ENCODE results near the gene MACROH2A2. TPM values are rescaled to one million over a fixed set of nuclear protein-coding genes. Genes with fewer than 3 reads are reported as not detected.

The MACROH2A2 gene
- total and polyA plus RNA-seq, 7 experiments from 2014 or later: 3.1 to 6.0 (median 4.2) TPM

- peaks cover 42 to 72% (median 50%) of the 10 kb centered on the region in 5 donors for H3K27me3 Mint-ChIP-seq
- DNase-seq (peak in 1 of 9 donors; percentile 36), ATAC-seq (no peak)
- H3K4me1 Mint-ChIP-seq: peaks cover 5 to 18% (median 14%) of the 10 kb centered on the region in 7 donors
- peaks cover 0 to 3% of the 10 kb centered on the region in 2 donors for H3K4me1 ChIP-seq (ENCODE audit: control insufficient read depth in 2 of 2, insufficient read depth in 2 of 2, low read length in 2 of 2)
- peak overlapping the region in 8 of 10 donors; percentile 14 to 87 (median 76) for H3K4me3 Mint-ChIP-seq
- POLR2A ChIA-PET: no interaction called here
- intact Hi-C loops (cut with micrococcal nuclease): no loop called here
- H3K27ac ChIP-seq (ENCODE audit: low read depth, low read length): no peak overlapping the region
- no peaks in the 10 kb centered on the region for H3K36me3 Mint-ChIP-seq
- no peak overlapping the region for H3K27ac Mint-ChIP-seq
- no peaks in the 10 kb centered on the region for H3K36me3 ChIP-seq (ENCODE audit: control insufficient read depth in 2 of 3, insufficient read depth in 3 of 3, low read length in 3 of 3)
- H3K27me3 ChIP-seq (ENCODE audit: control insufficient read depth in 2 of 2, insufficient read depth in 2 of 2, low read length in 2 of 2): peaks cover 0 to 11% of the 10 kb centered on the region in 2 donors
- H3K9me3 ChIP-seq (ENCODE audit: control insufficient read depth in 2 of 3, low read length in 3 of 3): no peaks in the 10 kb centered on the region
- CTCF ChIA-PET: no interaction called here
- H3K9me3 Mint-ChIP-seq: no peaks in the 10 kb centered on the region
- H3K4me3 ChIP-seq (ENCODE audit: low read length): peak overlapping the region; percentile 26
These were observed 683 bp downstream of the MACROH2A2 start for GRCh38 chr10:70053218-70053840.

- peaks cover 42 to 67% (median 50%) of the 10 kb centered on the region in 5 donors for H3K27me3 Mint-ChIP-seq
- DNase-seq (no peak), ATAC-seq (no peak)
- H3K9me3 ChIP-seq (ENCODE audit: control insufficient read depth in 2 of 3, low read length in 3 of 3): no peaks in the 10 kb centered on the region
- peaks cover 0 to 11% of the 10 kb centered on the region in 2 donors for H3K27me3 ChIP-seq (ENCODE audit: control insufficient read depth in 2 of 2, insufficient read depth in 2 of 2, low read length in 2 of 2)
- H3K4me1 ChIP-seq (ENCODE audit: control insufficient read depth in 2 of 2, insufficient read depth in 2 of 2, low read length in 2 of 2): peaks cover 0 to 3% of the 10 kb centered on the region in 2 donors
- no peaks in the 10 kb centered on the region for H3K36me3 Mint-ChIP-seq
- intact Hi-C loops (cut with micrococcal nuclease): no loop called here
- POLR2A ChIA-PET: no interaction called here
- H3K27ac Mint-ChIP-seq: no peak overlapping the region
- no peaks in the 10 kb centered on the region for H3K9me3 Mint-ChIP-seq
- no peaks in the 10 kb centered on the region for H3K36me3 ChIP-seq (ENCODE audit: control insufficient read depth in 2 of 3, insufficient read depth in 3 of 3, low read length in 3 of 3)
- no peak overlapping the region for H3K27ac ChIP-seq (ENCODE audit: low read depth, low read length)
- CTCF ChIA-PET: interaction anchor here (0.6 kb wide), 1 partner anchor 842 kb away, joined by 3 read pairs; no protein-coding TSS in a partner anchor
- H3K4me1 Mint-ChIP-seq: peaks cover 5 to 18% (median 14%) of the 10 kb centered on the region in 7 donors
- H3K4me3 Mint-ChIP-seq: peak overlapping the region in 3 of 10 donors; percentile 63 to 87 (median 72)
- H3K4me3 ChIP-seq (ENCODE audit: low read length): no peak overlapping the region
These were observed 1.2 kb downstream of the MACROH2A2 start for GRCh38 chr10:70053841-70054288.

GRCh38 chr10:70054902-70055301, 2.3 kb downstream of the MACROH2A2 start:
- Mint-ChIP-seq H3K4me1 (peaks cover 5 to 18% (median 14%) of the 10 kb centered on the region in 7 donors), H3K36me3 (no peaks in the 10 kb centered on the region), H3K27me3 (peaks cover 40 to 57% (median 48%) of the 10 kb centered on the region in 5 donors), H3K27ac (no peak overlapping the region), H3K9me3 (no peaks in the 10 kb centered on the region), H3K4me3 (peak overlapping the region in 9 of 10 donors; percentile 8 to 87 (median 36))
- Histone ChIP-seq H3K9me3 (ENCODE audit: control insufficient read depth in 2 of 3, low read length in 3 of 3) (no peaks in the 10 kb centered on the region), H3K27ac (ENCODE audit: low read depth, low read length) (no peak overlapping the region), H3K36me3 (ENCODE audit: control insufficient read depth in 2 of 3, insufficient read depth in 3 of 3, low read length in 3 of 3) (no peaks in the 10 kb centered on the region), H3K27me3 (ENCODE audit: control insufficient read depth in 2 of 2, insufficient read depth in 2 of 2, low read length in 2 of 2) (peaks cover 0 to 11% of the 10 kb centered on the region in 2 donors), H3K4me1 (ENCODE audit: control insufficient read depth in 2 of 2, insufficient read depth in 2 of 2, low read length in 2 of 2) (peaks cover 0 to 3% of the 10 kb centered on the region in 2 donors), H3K4me3 (ENCODE audit: low read length) (no peak overlapping the region)
- ChIA-PET CTCF (interaction anchor here (1.2 kb wide), 1 partner anchor 12 kb away, joined by 3 read pairs; no protein-coding TSS in a partner anchor), POLR2A (no interaction called here)
- ATAC-seq (no peak), DNase-seq (no peak)
- intact Hi-C loops (cut with micrococcal nuclease): no loop called here

GRCh38 chr10:70055550-70055949, 2.9 kb downstream of the MACROH2A2 start:
- Histone ChIP-seq H3K4me1 (ENCODE audit: control insufficient read depth in 2 of 2, insufficient read depth in 2 of 2, low read length in 2 of 2) (peaks cover 0 to 3% of the 10 kb centered on the region in 2 donors), H3K9me3 (ENCODE audit: control insufficient read depth in 2 of 3, low read length in 3 of 3) (no peaks in the 10 kb centered on the region), H3K27me3 (ENCODE audit: control insufficient read depth in 2 of 2, insufficient read depth in 2 of 2, low read length in 2 of 2) (peaks cover 0 to 11% of the 10 kb centered on the region in 2 donors), H3K36me3 (ENCODE audit: control insufficient read depth in 2 of 3, insufficient read depth in 3 of 3, low read length in 3 of 3) (no peaks in the 10 kb centered on the region), H3K4me3 (ENCODE audit: low read length) (no peak overlapping the region), H3K27ac (ENCODE audit: low read depth, low read length) (no peak overlapping the region)
- DNase-seq (no peak), ATAC-seq (no peak)
- Mint-ChIP-seq H3K4me1 (peaks cover 5 to 18% (median 14%) of the 10 kb centered on the region in 7 donors), H3K9me3 (no peaks in the 10 kb centered on the region), H3K4me3 (no peak overlapping the region), H3K27me3 (peaks cover 38 to 54% (median 46%) of the 10 kb centered on the region in 5 donors), H3K36me3 (no peaks in the 10 kb centered on the region), H3K27ac (no peak overlapping the region)
- intact Hi-C loops (cut with micrococcal nuclease): no loop called here
- ChIA-PET POLR2A (no interaction called here), CTCF (interaction anchor here (1.2 kb wide), 1 partner anchor 11 kb away, joined by 3 read pairs; no protein-coding TSS in a partner anchor)

GRCh38 chr10:70057306-70057705, 4.7 kb downstream of the MACROH2A2 start:
- H3K27me3 ChIP-seq (ENCODE audit: control insufficient read depth in 2 of 2, insufficient read depth in 2 of 2, low read length in 2 of 2): peaks cover 0 to 3% of the 10 kb centered on the region in 2 donors
- Mint-ChIP-seq H3K36me3 (no peaks in the 10 kb centered on the region), H3K4me3 (no peak overlapping the region), H3K9me3 (no peaks in the 10 kb centered on the region), H3K27me3 (peaks cover 21 to 39% (median 28%) of the 10 kb centered on the region in 5 donors), H3K4me1 (peaks cover 4 to 11% (median 5%) of the 10 kb centered on the region in 7 donors), H3K27ac (no peak overlapping the region)
- intact Hi-C loops (cut with micrococcal nuclease): no loop called here
- H3K27ac ChIP-seq (ENCODE audit: low read depth, low read length): no peak overlapping the region
- no peak for ATAC-seq
- CTCF ChIA-PET: no interaction called here
- POLR2A ChIA-PET: no interaction called here
- H3K36me3 ChIP-seq (ENCODE audit: control insufficient read depth in 2 of 3, insufficient read depth in 3 of 3, low read length in 3 of 3): no peaks in the 10 kb centered on the region
- H3K4me3 ChIP-seq (ENCODE audit: low read length): no peak overlapping the region
- DNase-seq: no peak
- peaks cover 0 to 2% of the 10 kb centered on the region in 2 donors for H3K4me1 ChIP-seq (ENCODE audit: control insufficient read depth in 2 of 2, insufficient read depth in 2 of 2, low read length in 2 of 2)
- H3K9me3 ChIP-seq (ENCODE audit: control insufficient read depth in 2 of 3, low read length in 3 of 3): no peaks in the 10 kb centered on the region

- no peaks in the 10 kb centered on the region for H3K4me1 Mint-ChIP-seq
- no peak for DNase-seq
- no peak for ATAC-seq
- intact Hi-C loops (cut with micrococcal nuclease): no loop called here
- Histone ChIP-seq H3K27ac (ENCODE audit: low read depth, low read length) (no peak overlapping the region), H3K4me3 (ENCODE audit: low read length) (no peak overlapping the region), H3K4me1 (ENCODE audit: control insufficient read depth in 2 of 2, insufficient read depth in 2 of 2, low read length in 2 of 2) (no peaks in the 10 kb centered on the region), H3K9me3 (ENCODE audit: control insufficient read depth in 2 of 3, low read length in 3 of 3) (no peaks in the 10 kb centered on the region), H3K36me3 (ENCODE audit: control insufficient read depth in 2 of 3, insufficient read depth in 3 of 3, low read length in 3 of 3) (no peaks in the 10 kb centered on the region), H3K27me3 (ENCODE audit: control insufficient read depth in 2 of 2, insufficient read depth in 2 of 2, low read length in 2 of 2) (no peaks in the 10 kb centered on the region)
- no peaks in the 10 kb centered on the region for H3K9me3 Mint-ChIP-seq
- no peaks in the 10 kb centered on the region for H3K36me3 Mint-ChIP-seq
- CTCF ChIA-PET: no interaction called here
- POLR2A ChIA-PET: no interaction called here
- H3K4me3 Mint-ChIP-seq: no peak overlapping the region
- no peak overlapping the region for H3K27ac Mint-ChIP-seq
- H3K27me3 Mint-ChIP-seq: peaks cover 3 to 20% (median 7%) of the 10 kb centered on the region in 5 donors
These were observed 7.7 kb downstream of the MACROH2A2 start for GRCh38 chr10:70060389-70060788.
